GM12878 (cell line): ENCODE results near the gene PTPRF.

Experiments
- CTCF ChIP-seq, 3 experiments: IDR thresholded peaks in 2 of 3; conservative IDR thresholded peaks in 1 of 3; 2 replicates each; pipeline ENCODE4 v1.5.1; 2011; ENCODE audit warnings: low read depth in 3 of 3, low read length in 3 of 3, mild to moderate bottlenecking in 3 of 3, control low read depth in 2 of 3, moderate library complexity in 2 of 3, inconsistent platforms in 1 of 3, mixed read lengths in 1 of 3; ENCODE audit not compliant: control insufficient read depth in 2 of 3, insufficient read depth in 1 of 3; ENCODE audit errors: extremely low read depth in 1 of 3
- PBX3 ChIP-seq: IDR thresholded peaks from 2 replicates; pipeline ENCODE4 v1.6.1; 2011; ENCODE audit warnings: mild to moderate bottlenecking, low read depth, low read length, moderate library complexity; ENCODE audit not compliant: insufficient replicate concordance
- TF ChIP-seq, protein P1 (sequence below): fragments of 450-650 bp; IDR thresholded peaks from 2 replicates; pipeline ENCODE4 v1.6.1; 2017; ENCODE audit warnings: antibody characterized with exemption, mild to moderate bottlenecking, moderate library complexity

DNA sequence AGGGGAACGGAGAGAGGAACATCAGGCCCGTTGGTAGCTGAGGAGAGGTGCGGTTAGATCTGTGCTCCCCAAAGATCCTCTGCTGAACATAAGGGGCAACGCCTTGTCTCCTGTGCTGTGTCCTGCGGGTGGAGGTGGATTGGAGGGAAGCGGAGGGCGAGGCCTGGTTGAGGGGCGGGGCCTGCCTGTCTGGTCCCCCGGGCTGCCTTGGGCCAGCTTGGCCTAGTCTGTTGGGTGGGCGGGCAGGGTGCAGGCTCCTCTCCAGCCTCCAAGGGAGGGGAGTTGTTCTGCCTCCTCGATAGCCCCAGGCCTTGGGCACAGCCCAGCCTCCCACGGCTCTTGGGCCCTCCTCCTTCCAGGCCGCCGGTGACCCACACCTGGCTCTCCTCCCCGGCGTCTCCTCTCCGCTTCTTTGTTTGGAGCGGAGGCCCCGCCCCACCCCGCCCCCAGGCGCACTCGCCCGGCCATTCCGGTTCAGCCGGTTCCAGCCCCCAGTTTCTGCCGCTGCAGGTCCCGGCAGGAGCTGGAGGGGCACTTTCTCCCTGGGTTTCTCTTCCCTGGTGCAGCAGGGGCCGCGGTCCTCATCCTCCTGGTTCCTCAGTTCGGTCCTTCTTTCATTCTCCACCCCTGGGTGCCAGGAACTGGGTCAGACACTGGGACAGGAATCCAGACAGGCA, 19.4 kb downstream of the PTPRF start:
- TF ChIP-seq PBX3 = no peak
- TF ChIP-seq CTCF (IDR thresholded peaks at IDR 0.05 in 2 of 3, conservative IDR thresholded peaks at IDR 0.05 in 1 of 3; ENCODE audit: control insufficient read depth in 2 of 3, extremely low read depth in 1 of 3, insufficient read depth in 1 of 3, low read depth in 3 of 3, low read length in 3 of 3) = no peak
- TF ChIP-seq, protein P1, sequence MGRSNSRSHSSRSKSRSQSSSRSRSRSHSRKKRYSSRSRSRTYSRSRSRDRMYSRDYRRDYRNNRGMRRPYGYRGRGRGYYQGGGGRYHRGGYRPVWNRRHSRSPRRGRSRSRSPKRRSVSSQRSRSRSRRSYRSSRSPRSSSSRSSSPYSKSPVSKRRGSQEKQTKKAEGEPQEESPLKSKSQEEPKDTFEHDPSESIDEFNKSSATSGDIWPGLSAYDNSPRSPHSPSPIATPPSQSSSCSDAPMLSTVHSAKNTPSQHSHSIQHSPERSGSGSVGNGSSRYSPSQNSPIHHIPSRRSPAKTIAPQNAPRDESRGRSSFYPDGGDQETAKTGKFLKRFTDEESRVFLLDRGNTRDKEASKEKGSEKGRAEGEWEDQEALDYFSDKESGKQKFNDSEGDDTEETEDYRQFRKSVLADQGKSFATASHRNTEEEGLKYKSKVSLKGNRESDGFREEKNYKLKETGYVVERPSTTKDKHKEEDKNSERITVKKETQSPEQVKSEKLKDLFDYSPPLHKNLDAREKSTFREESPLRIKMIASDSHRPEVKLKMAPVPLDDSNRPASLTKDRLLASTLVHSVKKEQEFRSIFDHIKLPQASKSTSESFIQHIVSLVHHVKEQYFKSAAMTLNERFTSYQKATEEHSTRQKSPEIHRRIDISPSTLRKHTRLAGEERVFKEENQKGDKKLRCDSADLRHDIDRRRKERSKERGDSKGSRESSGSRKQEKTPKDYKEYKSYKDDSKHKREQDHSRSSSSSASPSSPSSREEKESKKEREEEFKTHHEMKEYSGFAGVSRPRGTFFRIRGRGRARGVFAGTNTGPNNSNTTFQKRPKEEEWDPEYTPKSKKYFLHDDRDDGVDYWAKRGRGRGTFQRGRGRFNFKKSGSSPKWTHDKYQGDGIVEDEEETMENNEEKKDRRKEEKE = no peak
